Hepatocyte (in vitro differentiated cells): ENCODE results near the gene ZHX3.

Experiments used
- EZH2 ChIP-seq: fragments of 200-600 bp; sonication (generic); IDR thresholded peaks from 2 replicates; pipeline ENCODE4 v1.6.1; 2016; ENCODE audit warnings: antibody characterized with exemption, mild to moderate bottlenecking, borderline replicate concordance
- EZH2phosphoT487 ChIP-seq: fragments of 200-600 bp; sonication (generic); IDR thresholded peaks from one replicate; pipeline ENCODE4 v1.6.1; 2018; ENCODE audit warnings: antibody characterized with exemption, mild to moderate bottlenecking, low read depth, moderate library complexity; ENCODE audit not compliant: unreplicated experiment, severe bottlenecking

GRCh38 chr20:41217422-41217821 is 100.1 kb downstream of the ZHX3 start:
- no peak for TF ChIP-seq EZH2
- TF ChIP-seq EZH2phosphoT487 = no peak
